A549 treated with Mapracorat at 1 μM for 4 hours (cell line): ENCODE measurements around the gene FRMD8. TPM values are rescaled to one million over a fixed set of nuclear protein-coding genes. Genes with fewer than 3 reads are reported as not detected.

Experiments used
- total RNA-seq: library from RNA; stranded (reverse); fragments of 200-300 nt; extraction: Qiagen RNA extraction; gene quantifications from 5 replicates; pipeline ENCODE4 v1.2.3, GENCODE V29; 2022

FRMD8 gene
- 36.8 to 59.7 TPM (median 56.3 TPM) in 5 replicates for total RNA-seq

GRCh38 chr11:65386307-65387140 lies at the start of gene FRMD8:
FRMD8 (plus strand) TSS chr11:65386637; CDS start chr11:65387037, 400 bp downstream.

GRCh38 chr11:65354265-65355012 lies 32.0 kb upstream of the FRMD8 start, which contains the start of gene TIGD3:
TIGD3 (plus strand) TSS chr11:65354751; CDS start chr11:65355809, 1,058 bp downstream.

GRCh38 chr11:65382033-65382803 lies 4.2 kb upstream of the FRMD8 start, which contains the start of gene SLC25A45:
SLC25A45 (minus strand) TSS chr11:65382646; CDS start chr11:65381951, 695 bp downstream.

GRCh38 chr11:65422633-65423515 lies 36.4 kb downstream of the FRMD8 start, which contains the start of gene NEAT1:
NEAT1 (plus strand) TSS chr11:65422798.

Other genes with a start within 250 kb of the FRMD8 start
- gene SPDYC, start 216.4 kb upstream of the FRMD8 start, total RNA-seq, result not detected in 5 replicates
- gene CAPN1, start 204.7 kb upstream of the FRMD8 start, total RNA-seq, result 90.3 to 122 TPM (median 113 TPM) in 5 replicates
- 10.9 to 15.8 TPM (median 13.9 TPM) in 5 replicates for gene POLA2, start 124.7 kb upstream of the FRMD8 start, total RNA-seq
- gene CDC42EP2, start 71.8 kb upstream of the FRMD8 start, total RNA-seq, result 14.6 to 19.3 TPM (median 17.1 TPM) in 5 replicates
- gene DPF2, start 52.8 kb upstream of the FRMD8 start, total RNA-seq, result 38.9 to 43.3 TPM (median 39.7 TPM) in 5 replicates
- gene TIGD3, start 31.9 kb upstream of the FRMD8 start, total RNA-seq, result 0.42 to 0.92 TPM (median 0.82 TPM) in 5 replicates
- gene SLC25A45, start 4.0 kb upstream of the FRMD8 start, total RNA-seq, result 10.3 to 15.7 TPM (median 13.4 TPM) in 5 replicates
- 138 to 274 TPM (median 186 TPM) in 5 replicates for gene NEAT1, start 36.2 kb downstream of the FRMD8 start, total RNA-seq
- 64.1 to 116 TPM (median 72.7 TPM) in 5 replicates for gene MALAT1, start 112.4 kb downstream of the FRMD8 start, total RNA-seq
- gene SCYL1, start 138.4 kb downstream of the FRMD8 start, total RNA-seq, result 47.1 to 64.1 TPM (median 61.4 TPM) in 5 replicates
- gene LTBP3, start 171.7 kb downstream of the FRMD8 start, total RNA-seq, result 102 to 132 TPM (median 113 TPM) in 5 replicates
- gene ZNRD2, start 183.8 kb downstream of the FRMD8 start, total RNA-seq, result 68.0 to 80.1 TPM (median 75.2 TPM) in 5 replicates
- 28.2 to 52.4 TPM (median 49.1 TPM) in 5 replicates for gene FAM89B, start 185.9 kb downstream of the FRMD8 start, total RNA-seq
- gene EHBP1L1, start 189.4 kb downstream of the FRMD8 start, total RNA-seq, result 26.1 to 39.1 TPM (median 36.9 TPM) in 5 replicates
- 0.28 to 1.5 TPM (median 0.86 TPM) in 5 replicates for gene KCNK7, start 209.2 kb downstream of the FRMD8 start, total RNA-seq
- gene MAP3K11, start 227.6 kb downstream of the FRMD8 start, total RNA-seq, result 36.6 to 48.1 TPM (median 46.7 TPM) in 5 replicates
- gene PCNX3, start 229.1 kb downstream of the FRMD8 start, total RNA-seq, result 25.0 to 37.1 TPM (median 35.4 TPM) in 5 replicates